ENCODE data around the gene CARD8.

The CARD8 gene

DNA sequence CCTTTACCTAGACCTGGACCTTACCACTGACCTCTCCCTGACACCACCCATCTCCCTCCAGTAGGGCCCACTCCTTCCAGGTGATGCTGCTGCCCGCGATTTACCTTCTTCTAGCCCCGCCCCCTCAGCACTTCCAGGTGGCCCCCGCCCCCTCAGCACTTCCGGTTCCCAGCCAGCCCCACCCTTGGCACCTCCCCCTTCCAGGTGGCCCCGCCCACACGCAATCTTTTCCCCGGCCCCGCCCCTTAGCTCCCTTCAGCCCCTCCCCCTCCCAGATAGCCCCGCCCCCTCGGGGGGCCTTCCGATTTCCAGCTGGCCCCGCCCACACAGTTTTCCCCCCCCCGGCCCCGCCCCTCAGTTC, 86.2 kb downstream of the CARD8 start:
- DNase-seq = peak; percentile 92

DNA sequence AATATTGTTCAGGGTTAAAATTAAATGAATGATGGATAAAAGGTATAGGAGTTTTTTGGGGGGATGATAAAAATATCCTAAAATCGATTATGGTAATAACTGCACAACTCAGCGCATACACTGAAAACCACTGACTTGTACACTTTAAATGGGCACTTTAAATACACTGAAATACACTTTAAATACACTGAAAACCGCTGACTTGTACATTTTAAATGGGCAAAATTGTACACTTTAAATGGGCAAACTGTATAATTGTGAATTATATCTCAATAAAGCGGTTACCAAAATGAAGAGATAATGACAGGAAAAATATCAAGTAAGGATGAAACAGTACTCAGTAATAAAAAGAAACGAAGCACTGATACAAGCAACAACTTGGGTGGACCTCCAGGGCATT, 87.0 kb downstream of the CARD8 start:
- DNase-seq = no peak

DNA sequence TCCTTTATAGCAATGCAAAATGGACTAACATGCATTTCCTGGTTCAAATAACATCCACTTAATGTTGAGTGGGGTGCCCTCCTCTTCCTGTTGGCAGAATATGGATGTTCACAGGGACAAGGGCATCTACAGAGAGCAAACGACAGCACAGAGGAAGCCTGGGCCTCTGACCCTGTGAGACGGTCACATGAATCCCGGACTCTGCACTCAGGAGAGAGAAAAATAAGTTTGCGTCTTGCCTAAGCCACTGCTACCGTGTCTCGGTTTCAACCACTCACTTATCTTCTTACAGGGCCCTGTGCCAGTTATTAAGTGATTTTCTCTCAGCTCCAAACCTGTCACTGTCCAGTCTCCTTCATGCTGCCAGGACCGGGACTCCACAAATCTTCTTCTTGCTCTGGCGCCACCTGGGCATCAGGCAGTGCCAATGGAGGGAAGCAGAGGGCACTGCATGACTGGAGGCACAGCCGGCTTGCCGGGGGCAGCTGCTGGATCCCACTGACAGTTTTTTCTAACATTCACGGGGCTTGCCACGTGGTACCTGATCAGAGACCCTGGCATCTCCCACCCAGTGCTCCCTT, 97.4 kb downstream of the CARD8 start:
- DNase-seq = no peak

Measured in CD4-positive, alpha-beta T cell treated with Interleukin-17A for 1 hour (primary cell).